Adrenal gland (tissue), 12 donors: ENCODE measurements around the gene MAP7. TPM values are rescaled to one million over a fixed set of nuclear protein-coding genes. Genes with fewer than 3 reads are reported as not detected.
"Not testable (repeated sequence)": the region's sequence is repeated elsewhere in the genome, so short reads cannot be mapped to it uniquely, and the experiment has no call there.

ENCODE experiments used
- DNase-seq, 7 donors: peaks; one replicate each; pipeline ENCODE4 v3.0.0-alpha.2; 2019 to 2020
- H3K27ac ChIP-seq, 5 donors: fragments of 200-600 bp; sonication (generic) in 4 of 5; 1 replicate in 3 of 5; 2 replicates in 2 of 5; pipeline versions ENCODE4 v1.5.1 to v1.8.0; 2016 to 2020; ENCODE audit warnings: mild to moderate bottlenecking in 1 of 5
- H3K27me3 ChIP-seq: fragments of 200-600 bp; 2 replicates; pipeline ENCODE4 v1.8.0; 2021
- H3K36me3 ChIP-seq, 2 donors: fragments of 200-600 bp; replicated peaks in 1 of 2; 1 replicate in 1 of 2; 2 replicates in 1 of 2; pipeline versions ENCODE4 v1.5.1 to v1.8.0; 2018 to 2022
- H3K4me1 ChIP-seq, 2 donors: fragments of 200-600 bp; replicated peaks in 1 of 2; 1 replicate in 1 of 2; 2 replicates in 1 of 2; pipeline versions ENCODE4 v1.5.1 to v1.8.0; 2018 to 2021
- H3K4me3 ChIP-seq, 4 donors: fragments of 200-600 bp; sonication (generic) in 3 of 4; one replicate each; pipeline ENCODE4 v1.5.1; 2016 to 2018
- H3K9me3 ChIP-seq, 3 donors: fragments of 200-600 bp; sonication (generic) in 1 of 3; replicated peaks in 1 of 3; 1 replicate in 2 of 3; 2 replicates in 1 of 3; pipeline versions ENCODE4 v1.5.1 to v1.8.0; 2016 to 2021
- CTCF ChIP-seq, 6 experiments: fragments of 450-650 bp in 4 of 6; fragments of 200-600 bp in 2 of 6; sonication (generic) in 1 of 6; IDR thresholded peaks; 1 replicate in 5 of 6; 2 replicates in 1 of 6; pipeline versions ENCODE4 v1.5.1 to v1.8.0; 2016 to 2021; ENCODE audit warnings: antibody characterized with exemption in 6 of 6, mild to moderate bottlenecking in 2 of 6, moderate library complexity in 1 of 6
- POLR2A ChIP-seq, 2 donors: fragments of 450-650 bp; IDR thresholded peaks; one replicate each; pipeline ENCODE4 v1.6.1; 2017; ENCODE audit warnings: antibody characterized with exemption in 2 of 2, mild to moderate bottlenecking in 2 of 2, moderate library complexity in 1 of 2
- WGBS, 4 donors: extraction: QIAGEN DNeasy Blood & Tissue Kit in 2 of 4; methylation state at CpG; one replicate each; pipeline versions ENCODE4 v1.1.5 to v1.1.7; 2013 to 2017; 5-methylcytosine and 5-hydroxymethylcytosine counted together
- intact Hi-C, 2 donors: fragments of 100-400 bp; cut with DNase I; formaldehyde crosslinking; loops; one replicate each; pipeline versions ENCODE4 v1.14.1 to v1.15.0; 2022 to 2023
- polyA plus RNA-seq, 3 donors: library from polyadenylated mRNA; stranded (reverse); fragments of 200-250 nt in 2 of 3; fragments of 350-450 nt in 1 of 3; fragmentation: Illumina TruSeq in 1 of 3; extraction: RNeasy Lipid Tissue Mini Kit (QIAGEN cat#74804) in 1 of 3; gene quantifications; one replicate each; pipeline ENCODE4 v1.2.3, GENCODE V29; 2013 to 2014
- total RNA-seq, 9 donors: library from RNA; depleted of rRNA in 4 of 9; stranded (reverse); fragments of >200 nt in 4 of 9; fragments of 120-200 nt in 1 of 9; fragmentation: NEBNext Ultra II Directional in 1 of 9; extraction: Animal tissue kit (Norgen Biotek cat#: 25700) in 1 of 9; gene quantifications; one replicate each; pipeline versions ENCODE4 v1.1.0 to v1.2.4, GENCODE V29; 2013 to 2023
- donor health status: healthy with polysubstance abuse.
- donor health status: Bipolar disorder and iron deficiency.
- donor health status: DM: yes; HTN: yes; CAD: no.
- donor health status: DM: no; HTN: no; CAD: no.
- donor health status: DM: no; HTN: no; CAD: no.
- donor health status: DM: yes; HTN: yes; CAD: no.

The MAP7 gene
- total and polyA plus RNA-seq, 12 donors: 4.7 to 31.6 (median 11.3) TPM

GRCh38 chr6:136491754-136492153 lies 58.5 kb downstream of the MAP7 start:
- DNase-seq: no peak
- TF ChIP-seq POLR2A (IDR thresholded peaks at IDR 0.05) (no peak), CTCF (IDR thresholded peaks at IDR 0.05) (no peak)
- intact Hi-C loops: no loop called here
- H3K4me3 ChIP-seq: no peak overlapping the region
- 80 to 91% (median 85%) methylated on average over 2 of the region's 2 CpGs for WGBS, 4 donors
- no peaks in the 10 kb centered on the region for H3K27me3 ChIP-seq
- H3K4me1 ChIP-seq: no peaks in the 10 kb centered on the region
- H3K36me3 ChIP-seq: no peaks in the 10 kb centered on the region
- H3K27ac ChIP-seq: peak overlapping the region in 1 of 5 donors; percentile 4
- H3K9me3 ChIP-seq: no peaks in the 10 kb centered on the region

- WGBS, 4 donors: 36 to 63% (median 56%) methylated on average over 2 of the region's 2 CpGs
These were observed 59.0 kb downstream of the MAP7 start for GRCh38 chr6:136491251-136491650.

GRCh38 chr6:136489689-136490033 lies 60.6 kb downstream of the MAP7 start:
- H3K36me3 ChIP-seq, H3K27me3 ChIP-seq, H3K27ac ChIP-seq, H3K4me3 ChIP-seq, H3K9me3 ChIP-seq, DNase-seq, intact Hi-C loops, H3K4me1 ChIP-seq: not testable (repeated sequence)
- WGBS, 4 donors: 93 to 100% (median 95%) methylated on average over 1 to 3 of the region's 3 CpGs

More at GRCh38 chr6:136491251-136491650, 59.0 kb downstream of the MAP7 start:
- Histone ChIP-seq H3K27ac (peak overlapping the region in 1 of 5 donors; percentile 4), H3K4me3 (no peak overlapping the region), H3K4me1 (no peaks in the 10 kb centered on the region), H3K9me3 (no peaks in the 10 kb centered on the region), H3K36me3 (no peaks in the 10 kb centered on the region), H3K27me3 (no peaks in the 10 kb centered on the region)
- TF ChIP-seq CTCF (IDR thresholded peaks at IDR 0.05): no peak
- no peak for TF ChIP-seq POLR2A (IDR thresholded peaks at IDR 0.05)
- intact Hi-C loops: no loop called here
- peak in 1 of 7 donors; percentile 71 for DNase-seq

- no peak for DNase-seq
- intact Hi-C loops: no loop called here
- Histone ChIP-seq H3K9me3 (no peaks in the 10 kb centered on the region), H3K4me3 (no peak overlapping the region), H3K27me3 (no peaks in the 10 kb centered on the region), H3K27ac (no peak overlapping the region), H3K36me3 (no peaks in the 10 kb centered on the region), H3K4me1 (no peaks in the 10 kb centered on the region)
- no peak for TF ChIP-seq POLR2A (IDR thresholded peaks at IDR 0.05)
- 91 to 94% (median 92%) methylated on average over 7 of the region's 7 CpGs for WGBS, 4 donors
These were observed 62.3 kb downstream of the MAP7 start for GRCh38 chr6:136487759-136488425.

- WGBS, 4 donors: 82 to 100% (median 88%) methylated on average over 1 of the region's 1 CpG
- no peaks in the 10 kb centered on the region for H3K9me3 ChIP-seq
- no peak for TF ChIP-seq CTCF (IDR thresholded peaks at IDR 0.05)
- TF ChIP-seq POLR2A (IDR thresholded peaks at IDR 0.05): no peak
These were observed 63.9 kb downstream of the MAP7 start for GRCh38 chr6:136486357-136486756.

More at GRCh38 chr6:136486357-136486756, 63.9 kb downstream of the MAP7 start:
- no peaks in the 10 kb centered on the region for H3K27me3 ChIP-seq
- no peak overlapping the region for H3K27ac ChIP-seq
- no peaks in the 10 kb centered on the region for H3K36me3 ChIP-seq
- intact Hi-C loops: no loop called here
- no peak overlapping the region for H3K4me3 ChIP-seq
- H3K4me1 ChIP-seq: no peaks in the 10 kb centered on the region
- DNase-seq: no peak
